ENCODE results near the gene PSME2. TPM values are rescaled to one million over a fixed set of nuclear protein-coding genes. Genes with fewer than 3 reads are reported as not detected.

Gene PSME2
- total and polyA plus RNA-seq, 2 of the 13 experiments (the other 11 are each of a cell fraction or from before 2014, with no cell fraction given), result 332 to 716 TPM

GRCh38 chr14:24141097-24141880 is 5.1 kb downstream of the PSME2 start, which contains the start of gene EMC9 (continued):
- TF ChIP-seq KLF12 (CRISPR knock-in tag; IDR thresholded peaks at IDR 0.05; ENCODE audit: borderline replicate concordance) (no peak; the same call in 1 of the 2 replicates), MXD3 (CRISPR knock-in tag; IDR thresholded peaks at IDR 0.05) (peak; percentile 95), ZNF414 (CRISPR knock-in tag; IDR thresholded peaks at IDR 0.05) (no peak), E2F5 (CRISPR knock-in tag; conservative IDR thresholded peaks at IDR 0.05) (peak; percentile 88), TEAD2 (CRISPR knock-in tag; IDR thresholded peaks at IDR 0.05) (0 out of 2 replicates have a peak, but pooled peaks have one; percentile 66), MED13 (CRISPR knock-in tag; IDR thresholded peaks at IDR 0.05) (peak; percentile 95), ZHX2 (IDR thresholded peaks at IDR 0.05; ENCODE audit: low read depth) (peak; percentile 31), ZHX2 (CRISPR knock-in tag; IDR thresholded peaks at IDR 0.05; ENCODE audit: borderline replicate concordance) (no peak), HDAC2 (CRISPR knock-in tag; IDR thresholded peaks at IDR 0.05) (0 out of 2 replicates have a peak, but pooled peaks have one; percentile 95), SRY (CRISPR knock-in tag; IDR thresholded peaks at IDR 0.05) (no peak), HCFC1 (IDR thresholded peaks at IDR 0.05; ENCODE audit: low read depth, low read length) (peak; percentile 5; the same call in 1 of the 2 replicates), KDM4B (CRISPR knock-in tag; IDR thresholded peaks at IDR 0.05) (peak; percentile 96), ZNF431 (CRISPR knock-in tag; IDR thresholded peaks at IDR 0.05; ENCODE audit: borderline replicate concordance, low read depth) (no peak), CENPT (CRISPR knock-in tag; IDR thresholded peaks at IDR 0.05; ENCODE audit: low read depth) (peak; percentile 96), NR2F1 (CRISPR knock-in tag; IDR thresholded peaks at IDR 0.05) (no peak), ATF6 (CRISPR knock-in tag; conservative IDR thresholded peaks at IDR 0.05) (peak; percentile 89; the same call in 1 of the 2 replicates), ZNF674 (CRISPR knock-in tag; IDR thresholded peaks at IDR 0.05; ENCODE audit: low read depth) (peak; percentile 11; the same call in 1 of the 2 replicates), SRSF9 (IDR thresholded peaks at IDR 0.05; ENCODE audit: borderline replicate concordance, insufficient read depth, low read depth, low read length, poor library complexity, severe bottlenecking) (no peak), ZNF598 (CRISPR knock-in tag; IDR thresholded peaks at IDR 0.05; ENCODE audit: borderline replicate concordance) (peak; percentile 90)
